SKM-1 (cell line): ENCODE results near the gene HES6.
"Not testable (repeated sequence)": the region's sequence is repeated elsewhere in the genome, so short reads cannot be mapped to it uniquely, and the experiment has no call there.

Experiments
- DNase-seq: peaks from one replicate; lab custom pipeline; 2025; ENCODE audit not compliant: unreplicated experiment; lab: John Stamatoyannopoulos, UW

Gene HES6

DNA sequence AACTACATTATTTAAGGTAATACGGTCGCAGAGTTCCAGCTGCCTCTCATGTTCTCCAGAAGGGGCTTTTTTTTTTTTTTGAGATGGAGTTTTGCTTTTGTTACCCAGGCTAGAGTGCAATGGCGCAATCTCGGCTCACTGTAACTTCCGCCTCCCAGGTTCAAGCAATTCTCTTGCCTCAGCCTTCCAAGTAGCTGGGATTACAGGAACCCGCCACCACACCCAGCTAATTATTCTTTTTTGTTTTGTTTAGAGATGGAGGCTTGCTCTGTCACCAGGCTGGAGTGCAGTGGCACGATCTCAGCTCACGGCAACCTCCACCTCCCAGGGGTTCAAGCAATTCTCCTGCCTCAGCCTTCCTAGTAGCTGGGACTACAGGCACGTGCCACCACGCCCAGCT is 33.6 kb upstream of the HES6 start:
- DNase-seq, result not testable (repeated sequence)

DNA sequence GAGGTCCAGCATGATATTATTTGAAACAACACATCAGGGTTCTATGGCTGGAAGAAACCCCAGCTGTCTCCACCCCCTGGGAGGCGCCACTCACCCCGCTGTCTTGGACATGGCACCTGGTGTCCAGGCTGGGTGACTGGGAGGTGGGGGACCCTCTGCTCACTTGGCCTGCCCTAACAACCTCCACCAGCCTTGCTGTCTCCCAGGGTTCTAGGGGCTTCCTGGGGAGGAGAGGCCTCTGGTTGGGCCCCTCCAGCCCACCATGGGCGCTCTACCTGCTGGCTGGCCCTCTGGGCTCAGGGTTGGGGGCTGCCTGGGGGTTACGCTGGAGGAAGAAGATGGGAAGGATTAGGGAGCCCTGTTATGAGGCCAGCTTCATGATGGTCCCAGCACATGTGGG is 32.3 kb upstream of the HES6 start:
- no peak for DNase-seq

DNA sequence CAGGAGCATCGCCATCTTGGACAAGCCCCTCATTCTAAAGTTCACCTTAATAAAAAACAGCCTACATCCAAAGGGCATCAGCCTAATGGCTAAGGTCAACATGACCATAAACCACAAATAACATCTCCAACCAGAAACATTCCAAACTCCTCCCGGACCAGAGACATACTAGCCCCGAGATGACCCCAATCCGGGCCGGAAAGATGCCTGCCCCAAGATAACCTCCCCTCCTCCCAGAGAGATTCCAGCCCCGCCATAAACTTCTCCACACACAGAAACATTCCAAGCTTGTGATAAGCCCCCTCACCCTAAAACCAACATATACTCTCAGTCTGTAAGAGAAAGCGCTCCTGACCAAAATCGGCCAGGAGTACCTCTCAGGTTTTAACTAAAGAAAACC is 31.8 kb upstream of the HES6 start:
- not testable (repeated sequence) for DNase-seq

DNA sequence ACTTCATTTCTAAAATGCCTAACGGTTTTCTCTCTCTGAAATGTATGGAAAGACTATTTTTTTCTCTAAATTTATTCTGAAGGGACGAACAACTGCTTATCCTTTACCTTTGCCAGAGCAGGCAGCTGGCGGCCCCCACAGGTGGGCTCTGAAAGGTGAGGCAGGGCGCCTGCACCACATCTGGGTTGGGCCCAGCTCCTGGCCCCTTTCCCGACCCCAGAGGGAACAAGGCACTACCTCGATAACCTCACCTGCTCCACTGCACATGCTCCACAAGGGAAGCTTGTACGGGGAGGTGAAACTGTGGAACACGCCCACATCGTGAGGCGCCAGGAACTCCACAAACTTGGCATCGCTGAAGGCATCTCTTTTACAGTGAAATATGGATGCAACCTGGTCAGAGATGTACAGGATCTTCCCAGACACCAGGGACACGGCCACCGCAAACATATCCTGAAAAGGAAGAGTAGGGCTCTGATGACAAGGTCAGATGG is 31.3 kb upstream of the HES6 start:
- DNase-seq, result no peak

DNA sequence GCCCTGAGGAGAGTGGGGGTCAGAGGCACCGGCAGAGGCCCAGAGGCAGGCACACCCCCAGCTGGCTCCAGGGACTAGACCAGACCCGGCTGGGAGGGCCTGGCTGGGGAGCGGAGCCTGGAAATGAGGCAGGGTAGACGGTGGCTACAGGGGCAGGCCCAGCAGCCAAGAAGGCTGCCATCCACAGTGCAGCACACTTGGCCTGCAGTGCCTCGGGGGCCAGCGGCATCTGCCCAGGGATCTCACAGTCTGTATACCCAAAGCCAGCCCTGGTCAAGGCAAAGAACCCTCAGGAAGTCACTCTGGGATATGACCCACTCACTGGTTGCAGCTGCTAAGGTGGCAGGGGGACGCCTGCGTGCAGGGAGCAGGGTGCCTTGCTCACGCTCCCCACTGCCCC is 30.8 kb upstream of the HES6 start:
- DNase-seq, result no peak

DNA sequence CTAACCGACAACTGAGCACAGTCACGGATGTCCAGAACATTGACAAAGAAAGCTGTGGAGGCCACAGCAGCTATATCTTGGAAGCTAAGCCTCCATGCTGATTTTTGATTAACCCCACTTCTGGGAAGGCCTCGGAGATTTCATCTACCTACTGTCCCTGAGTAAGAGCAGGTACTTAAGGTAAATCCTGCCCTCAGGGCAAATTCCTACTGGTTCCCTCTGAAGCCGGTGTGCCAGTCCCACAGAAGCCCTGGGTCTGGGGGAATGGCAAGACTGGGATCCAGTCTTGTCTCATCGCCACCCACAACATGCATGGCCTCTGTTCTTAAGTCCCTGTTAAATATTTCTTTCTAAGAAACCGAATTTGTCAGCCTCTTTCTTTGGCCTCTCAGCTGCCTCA is 29.9 kb upstream of the HES6 start:
- DNase-seq, result no peak

DNA sequence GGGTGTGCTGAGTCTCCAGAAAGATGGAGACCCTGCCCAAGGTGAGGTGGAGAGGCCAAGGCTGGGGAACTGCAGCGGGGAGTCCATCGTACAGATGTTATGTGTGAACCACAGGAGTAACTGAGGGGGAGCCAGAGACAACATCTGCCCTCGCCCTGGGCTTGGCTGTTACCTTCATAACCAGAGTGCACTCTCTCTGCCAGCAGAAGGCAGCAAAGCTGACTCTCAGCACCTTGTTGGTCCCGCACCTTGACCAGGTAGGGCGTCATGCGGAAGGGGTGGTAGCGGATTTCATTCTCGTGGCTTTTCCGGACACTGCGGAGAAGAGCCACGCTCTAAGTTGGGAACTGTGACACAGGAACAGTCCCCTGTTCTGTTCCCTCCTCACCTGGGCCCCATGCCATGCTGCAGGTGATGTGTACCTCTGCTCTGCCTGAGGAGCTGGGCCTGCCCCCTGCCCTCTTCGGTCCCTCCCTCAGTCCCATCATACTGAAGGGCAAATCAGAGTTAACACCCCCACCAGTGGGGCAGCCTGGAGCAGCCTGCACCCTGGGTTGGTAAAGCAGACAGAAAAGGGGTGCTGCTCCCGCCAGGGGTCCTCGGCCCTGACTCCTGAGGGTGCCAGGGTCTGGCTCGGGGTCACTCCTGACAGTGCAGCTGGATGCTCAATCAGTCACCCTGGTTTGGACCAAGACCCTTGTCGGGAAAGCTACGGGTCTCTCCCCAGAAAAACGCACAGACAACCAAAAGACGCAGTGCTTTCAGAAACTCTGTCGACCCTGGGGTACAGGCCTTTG is 28.2 kb upstream of the HES6 start:
- DNase-seq, result no peak

DNA sequence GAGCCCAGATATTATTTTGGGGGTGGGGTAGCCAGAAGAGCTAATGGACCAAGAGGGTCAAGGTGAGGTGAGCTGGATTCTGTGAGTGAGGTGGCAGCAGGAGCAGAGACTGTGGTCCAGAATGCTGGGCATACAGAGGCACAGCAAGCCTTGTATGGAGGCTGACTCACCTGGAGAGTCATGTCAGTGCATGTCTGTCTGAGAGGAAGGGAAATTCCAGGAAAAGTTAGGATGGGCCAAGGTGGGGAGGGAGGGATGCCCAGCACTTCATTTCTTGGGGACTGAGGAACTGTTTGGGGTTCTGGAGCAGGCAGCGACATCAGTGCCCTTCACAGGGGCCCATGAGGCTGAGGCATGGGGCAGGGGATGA is 27.5 kb upstream of the HES6 start:
- no peak for DNase-seq

DNA sequence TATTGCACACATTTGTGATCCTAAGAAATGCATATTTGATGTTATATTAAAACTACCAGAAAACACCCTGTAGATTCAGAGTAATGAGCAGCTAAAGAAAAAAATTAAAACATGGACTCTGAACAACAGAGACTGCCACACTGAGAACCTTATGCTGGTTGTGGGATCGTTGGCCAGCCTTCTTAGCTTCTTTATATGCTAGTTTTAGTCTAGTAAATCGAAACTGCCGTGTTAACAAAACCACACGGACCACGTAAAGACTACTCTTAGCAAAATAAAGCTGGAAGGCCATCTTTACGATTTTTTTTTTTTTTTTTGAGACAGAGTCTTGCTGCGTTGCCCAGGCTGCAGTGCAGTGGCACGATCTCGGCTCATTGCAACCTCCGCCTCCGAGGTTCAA is 25.8 kb upstream of the HES6 start:
- no peak for DNase-seq

DNA sequence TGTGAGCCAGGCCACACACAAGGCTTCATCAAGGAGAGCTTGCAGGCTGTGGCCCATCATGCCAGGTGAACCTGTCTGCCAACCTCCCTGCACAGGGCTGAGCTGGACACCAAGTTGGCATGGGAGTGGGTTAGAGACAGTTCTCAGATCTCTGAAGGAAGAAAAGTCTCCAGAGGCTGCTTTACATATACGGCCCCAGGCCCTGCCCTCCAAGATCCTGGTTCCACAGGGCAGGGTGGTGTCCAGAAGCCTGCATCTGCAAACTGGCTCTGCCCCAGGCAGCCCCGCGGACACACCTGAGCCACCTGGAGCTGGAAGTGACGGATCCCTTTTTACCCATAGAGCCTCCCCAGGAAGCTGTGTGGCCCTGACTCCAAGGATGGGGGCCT is 24.2 kb upstream of the HES6 start:
- DNase-seq, result no peak

DNA sequence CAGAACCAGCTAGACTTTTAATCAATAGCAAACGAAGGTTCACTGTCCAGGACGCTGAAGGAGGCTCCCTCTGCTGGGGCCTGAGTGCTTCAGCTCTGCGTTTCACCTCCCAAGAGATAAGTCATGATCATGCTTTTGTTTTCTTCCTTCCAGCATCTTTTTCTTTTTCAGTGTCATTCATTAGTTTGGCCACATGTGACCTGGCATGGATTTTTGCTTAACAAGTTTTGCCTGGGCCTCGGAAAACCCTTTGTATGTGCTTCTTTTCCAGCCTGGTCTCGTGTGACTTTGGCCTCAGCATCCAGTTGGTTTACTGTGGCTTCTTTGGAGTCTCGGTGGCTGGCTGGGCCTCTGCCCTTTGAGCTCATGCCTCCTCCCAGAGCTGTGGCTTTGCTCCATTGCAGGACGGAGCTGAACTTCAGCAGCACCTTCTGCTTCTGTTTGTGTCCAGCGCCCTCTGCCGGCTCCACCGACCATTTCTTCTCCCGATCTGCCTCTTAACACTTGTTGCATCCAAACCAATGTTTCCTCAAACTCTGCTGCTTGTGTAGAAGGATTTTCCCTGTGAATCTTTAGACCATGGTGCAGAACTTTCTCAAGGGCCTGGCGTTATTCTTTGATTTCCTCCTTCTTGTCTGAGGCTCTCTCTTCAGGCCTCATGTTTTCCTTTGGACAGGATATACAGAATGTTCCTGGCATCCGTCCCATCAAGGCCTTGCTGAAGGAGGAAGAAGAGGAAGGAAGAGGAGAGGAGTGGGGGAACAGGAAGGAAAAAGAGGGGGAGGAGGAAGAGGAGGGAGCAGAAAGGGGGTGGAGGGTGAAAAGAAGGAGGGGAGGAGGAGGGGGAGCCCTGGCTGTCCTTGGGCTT is 23.6 kb upstream of the HES6 start:
- DNase-seq, result peak; percentile 74

DNA sequence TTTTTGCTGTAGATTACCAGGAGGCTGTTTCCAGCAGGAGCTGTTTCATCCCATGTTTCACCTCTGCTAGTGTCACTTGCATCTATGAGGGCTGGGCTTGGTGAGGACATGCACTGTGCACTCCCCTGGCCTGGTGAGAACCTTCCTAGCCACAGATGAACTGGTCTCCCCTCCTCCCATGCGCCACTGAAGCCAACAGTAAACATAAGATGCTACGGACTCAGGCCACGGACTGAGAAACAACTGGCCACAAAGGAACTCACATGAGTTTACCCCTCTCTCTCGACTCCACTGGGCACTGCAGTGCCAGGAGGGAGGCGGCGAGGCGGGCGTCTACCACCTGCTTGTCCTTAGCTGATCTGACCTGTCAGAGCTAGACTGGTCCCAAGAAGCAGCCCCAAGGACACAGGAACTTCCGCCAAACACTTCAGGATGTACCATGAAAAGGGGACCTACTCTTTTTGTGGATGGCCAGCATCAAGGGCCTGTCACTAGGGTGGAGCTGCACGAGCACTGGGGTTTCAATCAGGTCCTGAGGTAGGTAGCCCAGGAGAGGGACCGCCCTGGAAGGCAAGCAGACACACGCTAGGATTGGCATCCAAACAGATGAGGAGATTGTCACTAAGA is 22.8 kb upstream of the HES6 start:
- DNase-seq, result no peak

DNA sequence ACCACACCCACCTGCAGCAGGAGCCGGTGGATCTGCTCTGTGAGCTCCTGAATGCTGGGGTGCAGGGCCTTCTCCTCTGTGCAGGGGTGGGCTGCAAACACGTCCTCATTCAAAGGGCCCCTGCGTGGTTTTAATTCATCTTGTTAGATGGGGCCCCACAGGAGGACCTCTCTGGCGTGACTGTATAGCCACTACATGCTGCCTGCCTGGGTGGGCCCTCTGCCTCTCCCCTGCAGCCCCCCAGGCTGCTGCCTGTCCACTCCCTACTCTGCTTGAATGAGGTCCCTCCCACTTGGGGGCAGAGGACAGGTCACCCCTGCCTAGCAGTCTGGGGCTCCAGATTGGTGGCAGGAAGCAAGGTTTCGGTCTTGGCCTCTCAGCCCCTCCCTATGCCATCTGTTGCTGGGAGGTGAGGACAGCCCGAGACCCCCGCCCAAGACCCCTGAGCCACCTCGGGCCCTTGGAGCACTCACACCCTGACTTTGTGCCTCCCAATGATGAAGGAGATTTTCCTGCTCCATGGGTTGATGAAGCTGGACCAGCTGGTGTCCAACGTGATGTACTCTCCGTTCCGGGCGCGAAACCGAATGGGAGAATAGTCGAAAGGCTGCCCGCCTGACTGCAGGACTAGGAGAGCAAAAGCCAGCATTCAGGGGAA is 22.0 kb upstream of the HES6 start:
- DNase-seq, result no peak

DNA sequence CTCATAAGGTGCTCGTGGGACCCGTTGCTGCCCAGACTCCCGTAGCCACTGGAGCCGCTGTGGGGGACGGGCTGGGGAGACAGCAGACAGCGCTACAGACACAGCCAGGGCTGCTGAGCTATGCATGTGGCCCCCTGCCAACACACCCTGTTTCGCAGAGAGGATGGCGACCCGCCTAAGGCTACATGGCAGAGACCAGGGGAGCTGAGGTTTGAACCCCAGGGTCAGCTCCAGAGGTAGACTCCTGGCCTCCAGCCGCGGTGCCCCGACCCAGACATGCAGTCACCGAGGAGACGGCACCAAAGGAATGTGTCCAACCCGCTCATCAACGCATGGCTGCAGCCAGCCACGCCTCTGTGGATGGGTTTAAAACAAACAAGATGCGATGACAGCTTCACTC is 21.0 kb upstream of the HES6 start:
- no peak for DNase-seq

DNA sequence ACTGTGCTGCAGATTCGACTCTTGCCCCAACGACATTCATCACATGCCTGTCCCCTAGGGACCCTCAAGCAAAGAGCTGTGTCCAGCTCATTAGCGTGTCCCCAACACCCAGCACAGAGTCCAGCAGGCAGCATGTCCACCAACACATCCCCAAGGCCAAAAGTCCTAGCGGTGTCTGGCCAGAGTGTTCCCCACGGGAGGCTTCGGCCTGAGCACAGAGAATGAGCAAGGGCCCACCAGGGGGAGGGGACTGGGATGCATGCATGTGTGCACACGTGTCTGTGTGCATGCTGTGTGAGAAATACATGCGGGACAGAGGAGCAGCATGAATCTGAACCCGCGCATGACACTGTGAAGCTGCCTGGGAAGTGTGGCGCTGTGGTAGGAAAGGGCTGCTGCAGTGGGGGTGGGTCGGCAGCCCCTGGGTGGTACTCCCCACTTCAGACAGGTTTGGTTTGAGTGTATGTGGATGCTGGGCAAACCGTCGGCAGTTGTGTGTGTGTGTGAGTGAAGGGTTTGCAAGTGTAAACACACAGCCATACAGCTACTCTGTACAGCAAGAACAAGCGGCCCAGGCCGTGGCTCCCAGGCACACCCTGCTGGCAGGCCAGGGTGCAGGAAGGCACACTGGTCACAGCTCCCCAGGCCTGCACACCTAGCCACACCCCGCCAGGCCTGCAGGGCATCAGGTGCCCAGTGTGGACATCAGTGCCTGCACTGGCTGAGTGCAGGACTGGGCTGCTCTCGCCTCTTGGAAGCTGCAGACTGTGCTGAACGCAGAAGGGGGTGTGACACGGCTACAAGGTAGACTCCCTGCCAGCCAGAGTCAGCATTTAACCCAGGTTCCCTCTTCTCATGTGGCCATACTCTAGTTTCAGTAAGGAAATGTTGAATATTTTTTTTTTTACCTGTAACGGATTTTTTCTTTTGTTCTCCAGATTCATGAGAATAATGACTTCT is 19.5 kb upstream of the HES6 start:
- DNase-seq, result no peak

DNA sequence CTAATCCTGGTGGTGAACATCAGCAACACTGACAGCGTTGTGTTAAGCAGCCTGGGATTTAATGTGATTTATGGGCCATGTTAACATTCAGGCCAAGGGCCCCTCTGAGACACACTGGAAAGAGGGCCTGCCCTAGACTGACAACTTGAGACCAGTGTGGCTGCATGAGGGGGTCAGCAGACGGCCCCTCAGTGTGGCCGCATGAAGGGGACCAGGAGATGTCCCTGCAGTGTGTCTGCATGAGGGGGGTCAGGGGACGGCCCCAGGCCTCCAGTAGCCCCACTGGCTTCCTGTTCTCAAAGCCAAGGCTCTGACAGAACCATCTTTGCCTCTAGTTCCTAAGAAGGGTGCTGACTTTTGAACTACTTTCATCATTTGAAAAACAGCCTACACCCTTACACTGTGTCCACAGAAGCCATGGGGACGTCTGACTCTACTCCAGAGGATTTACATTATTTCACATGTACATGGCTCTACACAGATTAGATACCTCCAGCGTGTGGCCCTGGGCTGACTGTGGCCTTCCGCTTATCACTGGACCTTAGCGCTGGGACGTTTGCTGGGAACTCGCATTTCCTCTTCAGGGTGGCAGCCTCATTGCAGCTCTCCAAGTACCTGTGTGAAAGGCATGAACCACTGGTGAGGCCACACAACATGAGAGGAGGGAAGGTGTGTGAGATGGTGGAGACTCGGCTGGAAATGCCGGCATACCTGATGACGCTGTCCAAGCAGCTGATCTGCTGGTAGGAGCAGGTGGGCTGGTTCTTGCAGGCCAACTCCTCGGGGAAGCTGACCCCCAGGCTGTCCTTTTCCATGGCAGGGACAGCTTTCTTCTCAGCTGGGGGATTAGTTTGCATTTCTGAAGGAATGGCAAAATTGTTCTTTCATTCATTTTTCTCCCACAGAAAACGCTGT is 18.2 kb upstream of the HES6 start:
- no peak for DNase-seq

DNA sequence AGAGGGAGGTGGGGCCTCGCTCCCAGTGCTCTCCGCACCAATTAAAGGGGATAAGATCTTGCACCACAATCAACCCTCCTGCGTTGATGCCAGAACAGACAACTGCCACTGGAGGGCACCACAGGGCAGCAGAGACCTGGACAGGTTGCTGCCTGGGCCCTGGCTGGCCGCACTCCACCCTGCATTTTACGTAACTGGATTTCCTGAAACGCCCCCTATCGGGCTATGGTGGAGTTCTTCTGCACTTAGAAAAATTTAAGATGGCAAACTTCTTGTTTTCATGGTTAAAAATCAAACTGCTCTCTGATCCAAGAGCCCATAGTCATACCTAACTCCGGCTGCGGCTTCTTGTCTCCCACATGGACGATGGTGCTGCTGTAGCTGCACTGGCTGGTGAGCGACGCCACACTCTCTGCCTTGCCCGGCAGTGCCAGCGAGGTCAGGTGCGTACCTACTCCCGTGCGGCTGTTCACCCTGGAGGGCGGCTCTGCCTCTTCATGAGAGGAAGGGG is 16.8 kb upstream of the HES6 start:
- peak; percentile 79 for DNase-seq

DNA sequence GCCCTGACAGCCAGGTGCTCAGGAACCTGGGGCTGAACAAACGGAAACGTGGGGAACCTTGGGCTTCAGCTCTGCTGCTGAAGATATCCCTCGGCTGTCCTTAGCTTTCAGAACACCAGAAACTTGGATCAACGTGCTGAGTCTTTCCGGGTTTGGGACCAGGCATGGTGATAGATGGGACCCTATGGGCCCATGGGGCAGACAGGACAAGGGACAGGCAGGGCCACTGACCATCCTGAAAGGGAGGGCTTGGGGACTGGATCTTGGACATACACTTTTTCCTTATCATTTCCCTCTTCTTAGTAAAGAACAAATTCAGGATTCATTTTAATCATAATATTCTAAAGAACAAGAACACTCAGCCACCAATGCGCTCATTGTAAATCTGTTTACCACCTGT is 16.3 kb upstream of the HES6 start:
- no peak for DNase-seq

DNA sequence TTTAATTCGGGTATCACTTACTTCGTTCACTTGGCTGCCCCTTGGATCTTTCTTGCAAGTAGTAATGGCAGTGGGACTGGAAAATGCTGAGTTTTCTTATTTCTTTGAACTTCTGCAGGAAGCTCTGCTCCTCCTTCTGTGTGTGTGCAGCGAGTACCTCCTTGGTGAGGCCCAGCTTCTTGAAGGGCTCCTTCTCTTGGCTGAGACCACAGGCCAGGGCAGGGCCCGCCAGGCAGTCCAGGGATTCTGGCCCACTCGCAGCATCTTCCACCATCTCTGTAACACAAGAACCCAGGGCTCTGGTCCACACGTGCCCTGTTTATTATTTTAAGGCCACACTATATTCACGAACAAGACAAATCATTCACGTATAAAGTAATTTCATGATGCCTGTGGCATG is 15.8 kb upstream of the HES6 start:
- no peak for DNase-seq
